Stimulated activated naive CD8-positive, alpha-beta T cell treated with anti-CD3 and anti-CD28 coated beads, Interleukin-15, amount 100 ng/mL, for 72 hours (primary cell): Measurements from ENCODE around the gene KIF25.

Experiments used
- ATAC-seq: fragments of 150-1000 bp; cut with Tn5 transposase; 2 replicates; pipeline ENCODE4 v1.10.0; 2021; ENCODE audit warnings: mild to moderate bottlenecking, moderate library complexity
- DNase-seq, 2 donors: peaks; one replicate each; pipeline ENCODE4 v3.0.0; 2021 to 2022
- H3K27ac Mint-ChIP-seq, 2 donors: one replicate each; pipeline ENCODE4 v1.8.0; 2022; ENCODE audit warnings: mild to moderate bottlenecking in 2 of 2, mixed read lengths in 2 of 2, moderate library complexity in 2 of 2
- H3K27me3 Mint-ChIP-seq: one replicate; pipeline ENCODE4 v1.8.0; 2022; ENCODE audit warnings: mixed read lengths
- H3K4me1 Mint-ChIP-seq: one replicate; pipeline ENCODE4 v1.8.0; 2022; ENCODE audit warnings: mild to moderate bottlenecking, mixed read lengths
- H3K4me3 Mint-ChIP-seq, 2 donors: one replicate each; pipeline ENCODE4 v1.8.0; 2022; ENCODE audit warnings: mild to moderate bottlenecking in 2 of 2, mixed read lengths in 2 of 2, moderate library complexity in 1 of 2
- H3K9me3 Mint-ChIP-seq, 2 donors: one replicate each; pipeline ENCODE4 v1.8.0; 2022; ENCODE audit warnings: mixed read lengths in 2 of 2

KIF25 gene

DNA sequence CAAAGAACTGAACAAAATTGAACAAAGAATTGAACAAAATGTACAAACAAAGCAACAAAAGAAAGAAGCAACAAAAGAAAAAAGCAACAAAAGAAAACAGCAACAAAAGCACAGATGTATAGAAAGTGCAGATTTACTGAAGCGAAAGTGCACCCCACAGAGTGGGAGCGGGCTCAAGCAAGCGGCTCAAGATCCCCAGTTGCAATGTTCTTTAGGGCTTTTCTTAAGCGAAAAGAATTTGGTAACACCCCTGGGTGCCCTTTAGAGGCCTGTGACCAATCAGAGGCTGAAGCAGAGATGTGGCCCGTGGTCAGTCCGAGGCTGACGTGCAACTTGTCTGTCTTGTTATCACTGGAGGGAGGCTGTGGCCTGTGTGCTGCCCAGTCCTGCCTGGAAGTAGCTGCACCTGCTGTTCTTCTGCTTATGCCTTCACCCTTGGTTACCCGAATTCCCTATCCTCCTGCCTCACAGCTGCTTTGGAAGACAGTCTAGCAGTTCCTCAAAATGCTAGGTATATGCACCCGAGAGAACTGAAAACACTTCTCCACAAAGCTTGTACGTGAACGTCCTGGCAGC is 13.2 kb upstream of the KIF25 start:
- Mint-ChIP-seq H3K4me3 (no peak overlapping the region), H3K4me1 (no peaks in the 10 kb centered on the region), H3K27me3 (peaks cover 9% of the 10 kb centered on the region), H3K9me3 (no peaks in the 10 kb centered on the region), H3K27ac (no peak overlapping the region)
- ATAC-seq, result no peak
- no peak for DNase-seq

DNA sequence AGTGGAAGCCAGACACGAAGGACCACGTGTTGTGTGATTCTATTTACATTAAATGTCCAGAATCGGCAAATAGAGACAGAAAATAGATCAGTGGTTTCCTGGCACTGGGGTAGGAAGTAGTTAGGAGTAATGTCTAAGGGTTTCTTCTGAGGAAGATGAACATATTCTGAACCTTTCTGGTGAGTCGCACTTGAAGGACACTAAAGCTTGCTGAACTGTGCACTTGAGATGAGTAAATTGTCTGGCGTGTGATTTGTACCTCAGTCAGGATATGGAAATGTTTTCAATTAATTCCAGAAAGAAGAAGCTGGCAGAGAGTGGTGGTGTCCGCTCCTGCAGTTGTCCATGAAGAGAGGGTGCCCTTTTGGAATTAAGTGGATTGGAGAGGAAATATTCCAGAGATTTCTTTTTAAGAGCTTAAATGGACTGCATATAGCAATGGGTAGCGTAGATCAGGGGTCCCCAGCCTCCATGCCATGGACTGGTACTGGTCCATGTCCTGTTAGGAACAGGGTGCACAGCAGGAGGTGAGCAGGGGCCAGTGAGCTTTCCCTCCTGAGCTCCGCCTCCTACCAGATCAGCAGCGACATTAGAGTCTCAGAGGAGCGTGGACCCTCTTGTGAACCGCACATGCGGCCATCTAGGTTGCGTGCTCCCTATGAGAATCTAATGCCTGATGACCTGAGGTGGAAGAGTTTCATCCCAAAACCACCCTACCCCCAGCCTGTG is 12.4 kb upstream of the KIF25 start:
- Mint-ChIP-seq H3K27ac (no peak overlapping the region), H3K4me3 (no peak overlapping the region), H3K27me3 (peaks cover 9% of the 10 kb centered on the region), H3K4me1 (no peaks in the 10 kb centered on the region), H3K9me3 (no peaks in the 10 kb centered on the region)
- no peak for DNase-seq
- ATAC-seq, result no peak

DNA sequence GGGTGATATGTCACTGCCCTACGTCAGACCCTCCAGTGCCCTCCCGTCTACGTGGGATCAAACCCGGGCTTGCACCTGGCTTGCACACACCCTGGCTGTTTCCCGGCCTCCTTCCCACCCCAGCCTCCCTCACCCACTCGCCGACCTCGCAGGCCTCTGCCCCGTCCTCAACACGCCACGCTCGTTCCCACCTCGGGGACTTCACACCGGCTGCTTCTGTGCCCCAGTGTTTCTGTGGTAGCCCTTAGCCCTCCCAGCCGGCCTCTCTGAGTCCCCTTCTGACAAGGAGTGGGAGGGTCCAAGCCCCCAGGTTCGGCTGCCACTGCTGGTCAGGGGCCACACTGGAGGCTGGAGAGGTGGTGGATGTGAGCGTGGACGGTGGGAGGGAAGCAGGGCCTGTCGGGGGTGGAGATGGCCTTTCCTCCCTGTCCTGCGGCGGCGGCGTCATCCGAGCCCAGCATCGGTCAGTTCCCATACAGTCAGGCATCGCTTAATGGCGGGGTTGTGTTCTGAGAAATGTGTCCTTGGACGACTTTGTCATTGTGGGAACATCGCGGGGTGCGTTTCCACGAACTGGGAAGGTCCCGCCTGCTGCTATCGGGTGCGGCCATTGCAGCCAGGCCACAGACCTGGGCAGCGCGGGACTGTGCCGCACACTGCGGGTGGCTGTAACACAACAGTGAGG is 11.4 kb upstream of the KIF25 start:
- Mint-ChIP-seq H3K27me3 (peaks cover 9% of the 10 kb centered on the region), H3K4me1 (no peaks in the 10 kb centered on the region), H3K4me3 (no peak overlapping the region), H3K9me3 (no peaks in the 10 kb centered on the region), H3K27ac (no peak overlapping the region)
- ATAC-seq (no peak), DNase-seq (no peak)

DNA sequence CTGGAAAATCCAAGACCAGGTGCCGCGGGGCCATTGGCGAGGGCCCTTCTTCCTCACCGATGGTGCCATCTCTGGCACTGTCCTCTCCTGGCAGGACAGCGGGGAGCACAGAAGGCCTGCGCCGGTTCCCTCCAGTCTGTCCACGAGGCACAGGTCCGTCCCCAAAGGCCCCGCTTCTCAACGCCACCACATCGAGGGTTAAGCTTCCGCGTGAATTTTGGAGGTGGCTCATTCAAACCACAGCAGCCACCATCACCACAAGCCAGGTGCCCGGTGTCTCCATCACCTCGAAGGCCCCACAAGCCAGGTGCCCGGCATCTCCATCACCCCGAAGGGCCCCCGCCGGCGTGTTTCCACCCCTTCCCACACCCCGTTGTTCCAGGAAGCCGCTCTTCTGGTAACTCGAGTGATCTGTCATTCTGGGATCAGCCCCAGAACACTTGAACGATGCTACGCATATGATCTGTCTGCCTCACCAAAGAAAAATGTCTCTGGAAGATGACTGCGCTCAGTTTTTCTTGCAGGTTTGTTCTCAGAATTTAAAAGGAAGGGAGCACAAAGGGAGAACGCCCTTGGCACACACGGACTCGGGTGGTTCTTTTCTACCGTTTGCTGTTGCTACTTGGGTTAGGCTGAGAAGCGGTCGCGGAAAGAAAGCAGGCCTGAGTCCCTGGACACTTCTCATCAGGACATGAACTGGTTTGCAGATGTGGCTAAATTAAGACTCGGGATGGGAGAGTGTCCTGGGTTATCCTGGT is 9.9 kb upstream of the KIF25 start:
- ATAC-seq (no peak), DNase-seq (no peak)
- Mint-ChIP-seq H3K4me3 (no peak overlapping the region), H3K9me3 (no peaks in the 10 kb centered on the region), H3K27ac (no peak overlapping the region), H3K4me1 (no peaks in the 10 kb centered on the region), H3K27me3 (no peaks in the 10 kb centered on the region)

DNA sequence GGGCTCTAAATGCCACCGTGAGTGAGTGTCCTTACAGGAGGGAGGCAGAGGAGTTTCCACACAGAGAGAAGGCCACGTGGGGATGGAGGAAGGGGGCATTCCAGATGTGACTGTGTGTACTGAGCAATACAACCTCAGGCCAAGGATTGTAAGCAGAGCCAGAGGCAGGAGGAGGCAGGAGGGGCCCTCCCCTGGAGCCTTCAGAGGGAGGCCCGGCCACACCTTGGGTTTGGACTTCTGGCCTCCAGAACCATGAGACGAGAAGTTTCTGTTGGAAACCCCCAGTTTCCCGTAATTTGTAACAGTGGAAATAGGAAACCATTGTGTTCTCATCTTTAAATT is 9.3 kb upstream of the KIF25 start:
- Mint-ChIP-seq H3K27me3 (no peaks in the 10 kb centered on the region), H3K27ac (no peak overlapping the region), H3K9me3 (no peaks in the 10 kb centered on the region), H3K4me3 (no peak overlapping the region), H3K4me1 (no peaks in the 10 kb centered on the region)
- DNase-seq (no peak), ATAC-seq (no peak)

DNA sequence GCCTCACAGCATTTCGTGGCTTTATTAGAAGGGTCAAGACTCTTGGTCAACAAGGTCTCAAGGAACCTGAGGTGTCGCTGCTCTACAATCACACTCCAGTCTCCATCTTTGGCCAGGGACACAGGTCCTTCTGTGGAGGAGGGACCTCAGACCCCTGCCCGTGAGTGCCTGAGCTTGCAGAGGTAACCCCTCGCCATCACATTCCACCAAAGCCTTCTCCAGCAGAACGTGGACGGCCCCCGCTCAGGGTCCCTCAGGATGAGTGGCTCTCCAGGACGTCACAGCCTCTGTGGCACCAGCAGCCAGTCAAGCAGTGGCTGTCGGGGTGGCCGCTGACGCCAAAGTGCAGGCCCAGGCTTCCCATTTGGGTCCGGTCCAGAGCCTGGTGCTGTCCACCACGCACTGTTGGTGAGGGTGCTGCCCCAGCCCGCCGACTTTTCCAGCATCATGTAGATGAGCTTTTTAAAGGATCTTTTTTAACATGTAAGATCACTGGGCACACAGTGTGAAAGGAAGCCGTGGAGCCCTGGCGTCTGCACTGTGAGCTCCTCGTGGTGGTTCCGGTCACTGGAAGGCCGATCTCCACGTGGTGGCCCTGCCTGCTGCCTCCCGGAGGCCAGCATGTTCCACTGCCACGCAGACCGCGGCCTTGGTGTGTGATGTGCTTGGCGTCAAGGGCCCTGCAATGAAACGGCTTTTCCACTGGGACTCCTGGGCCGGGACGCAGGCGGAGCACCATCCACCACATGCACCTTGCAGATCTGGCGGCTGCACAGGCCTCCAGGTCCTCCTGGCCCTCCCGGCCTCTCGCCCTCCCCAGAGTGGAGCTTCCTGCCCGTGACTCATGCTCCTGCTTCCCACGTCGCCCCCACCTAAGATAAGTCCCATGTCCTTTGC is 8.3 kb upstream of the KIF25 start:
- Mint-ChIP-seq H3K27ac (no peak overlapping the region), H3K27me3 (peaks cover 7% of the 10 kb centered on the region), H3K4me3 (no peak overlapping the region), H3K4me1 (no peaks in the 10 kb centered on the region), H3K9me3 (no peaks in the 10 kb centered on the region)
- ATAC-seq (no peak), DNase-seq (no peak)

DNA sequence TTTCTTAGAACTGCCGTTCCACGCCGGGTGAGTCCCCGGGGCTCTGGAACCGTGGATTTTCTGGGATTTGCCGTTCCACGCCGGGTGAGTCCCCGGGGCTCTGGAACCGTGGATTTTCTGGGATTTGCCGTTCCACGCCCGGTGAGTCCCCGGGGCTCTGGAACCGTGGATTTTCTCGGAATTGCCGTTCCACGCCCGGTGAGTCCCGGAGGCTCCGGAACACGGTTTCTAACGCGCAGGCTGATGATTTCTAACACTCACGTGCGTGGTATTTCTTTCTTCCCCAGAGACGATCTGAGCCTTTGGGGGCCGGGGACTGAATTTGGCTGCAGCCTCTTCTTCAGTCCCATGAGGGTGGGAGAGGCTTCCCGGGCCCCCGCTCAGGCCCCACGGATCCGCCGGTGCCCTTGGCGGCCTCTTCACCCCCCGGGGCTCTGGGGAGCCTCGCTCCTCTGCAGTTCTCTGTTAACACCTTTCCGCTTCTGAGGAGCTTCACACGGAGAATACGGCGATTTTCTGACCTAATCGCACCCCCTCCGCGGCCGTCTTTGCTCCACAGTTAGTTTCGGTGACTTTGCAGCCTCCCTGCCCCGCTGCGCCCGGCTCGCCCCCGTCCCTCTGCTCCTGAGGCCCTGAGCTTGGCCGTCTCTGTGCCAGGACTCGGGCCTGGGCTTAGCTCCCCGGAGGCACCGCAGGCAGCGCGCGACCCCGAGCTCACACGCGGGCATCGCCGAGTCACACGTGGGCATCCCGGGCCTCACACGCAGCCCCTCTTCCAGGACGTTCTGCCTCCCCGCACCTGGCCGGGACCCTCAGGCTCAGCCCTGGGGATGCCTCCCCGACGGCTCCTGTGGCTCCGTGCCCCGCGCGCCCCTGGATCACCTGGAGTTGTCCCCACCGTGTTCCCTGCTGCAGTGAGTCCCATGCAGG is 7.2 kb upstream of the KIF25 start:
- no peak for ATAC-seq

DNA sequence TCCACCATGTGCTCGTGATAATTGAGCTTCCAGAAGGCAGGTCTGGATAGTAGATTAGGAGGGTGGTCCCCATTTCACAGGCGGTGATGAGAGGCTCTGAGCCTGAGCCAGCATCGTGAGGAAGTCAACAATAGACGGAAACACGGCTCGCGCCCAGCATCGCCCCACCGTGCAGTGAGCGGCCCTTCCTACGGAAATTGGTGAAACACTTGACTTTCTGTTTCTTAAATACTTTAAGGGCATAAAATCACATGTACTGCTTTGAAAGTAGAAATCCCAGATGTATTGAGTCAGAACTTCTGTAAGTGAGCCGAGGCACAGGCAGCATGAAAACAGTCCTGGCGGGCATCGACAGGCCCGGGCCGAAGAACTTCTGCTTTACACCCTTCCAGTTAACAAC is 4.3 kb upstream of the KIF25 start:
- Mint-ChIP-seq H3K4me3 (no peak overlapping the region), H3K27me3 (peaks cover 16% of the 10 kb centered on the region), H3K9me3 (peaks cover 0 to 7% of the 10 kb centered on the region in 2 donors), H3K27ac (peak overlapping the region in 1 of 2 donors; percentile 5), H3K4me1 (no peaks in the 10 kb centered on the region)
- ATAC-seq (no peak), DNase-seq (no peak)

More for the DNA sequence above, 7.2 kb upstream of the KIF25 start:
- DNase-seq, result no peak
- Mint-ChIP-seq H3K27me3 (peaks cover 10% of the 10 kb centered on the region), H3K4me1 (no peaks in the 10 kb centered on the region), H3K4me3 (no peak overlapping the region), H3K9me3 (no peaks in the 10 kb centered on the region), H3K27ac (no peak overlapping the region)

DNA sequence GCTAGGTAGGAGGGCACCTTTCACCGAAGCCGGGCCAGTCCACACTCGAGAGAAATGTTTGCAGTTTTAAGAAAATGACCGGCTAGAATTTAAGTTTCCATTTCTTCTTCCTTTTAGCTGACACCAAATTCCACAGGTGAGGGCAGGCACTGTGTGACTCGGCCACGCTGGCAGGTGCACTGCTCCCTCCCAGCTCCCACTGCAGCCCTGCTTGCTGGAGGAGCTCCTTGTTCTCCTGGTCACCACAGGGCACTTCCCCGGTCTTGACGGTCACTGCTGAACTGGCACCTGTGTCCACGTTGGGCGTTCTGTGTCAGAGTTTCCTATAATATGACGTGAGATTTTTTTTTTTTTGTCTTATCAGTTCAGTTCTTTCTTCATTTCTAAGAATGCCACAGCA is 3.6 kb upstream of the KIF25 start:
- ATAC-seq (no peak), DNase-seq (no peak)
- Mint-ChIP-seq H3K27ac (no peak overlapping the region), H3K4me1 (no peaks in the 10 kb centered on the region), H3K27me3 (peaks cover 18% of the 10 kb centered on the region), H3K9me3 (peaks cover 0 to 7% of the 10 kb centered on the region in 2 donors), H3K4me3 (no peak overlapping the region)

DNA sequence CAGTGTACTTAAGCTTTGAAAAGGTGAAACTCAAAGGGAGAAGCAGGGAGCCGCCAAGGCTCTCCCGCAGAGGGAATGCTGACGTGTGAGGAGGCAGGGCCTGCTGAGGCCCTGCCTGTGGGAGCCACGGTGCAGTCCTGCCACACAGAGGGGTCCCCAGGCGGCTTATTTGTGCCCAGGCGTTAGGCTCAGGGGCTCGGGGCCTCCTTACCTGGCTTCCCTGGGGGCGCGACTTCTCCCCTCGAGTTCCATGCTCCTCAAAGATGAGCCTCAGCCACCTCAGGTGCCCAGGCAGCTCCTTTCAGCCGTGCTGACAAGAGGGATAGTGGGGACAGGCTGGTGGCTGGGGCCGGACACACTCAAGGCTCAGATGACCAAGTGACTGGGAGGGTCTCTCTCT is 2.2 kb upstream of the KIF25 start:
- peaks cover 18% of the 10 kb centered on the region for H3K27me3 Mint-ChIP-seq
- no peak for ATAC-seq
- no peak overlapping the region for H3K4me3 Mint-ChIP-seq
- H3K4me1 Mint-ChIP-seq, result no peaks in the 10 kb centered on the region
- DNase-seq, result no peak
- peaks cover 0 to 7% of the 10 kb centered on the region in 2 donors for H3K9me3 Mint-ChIP-seq
- no peak overlapping the region for H3K27ac Mint-ChIP-seq

DNA sequence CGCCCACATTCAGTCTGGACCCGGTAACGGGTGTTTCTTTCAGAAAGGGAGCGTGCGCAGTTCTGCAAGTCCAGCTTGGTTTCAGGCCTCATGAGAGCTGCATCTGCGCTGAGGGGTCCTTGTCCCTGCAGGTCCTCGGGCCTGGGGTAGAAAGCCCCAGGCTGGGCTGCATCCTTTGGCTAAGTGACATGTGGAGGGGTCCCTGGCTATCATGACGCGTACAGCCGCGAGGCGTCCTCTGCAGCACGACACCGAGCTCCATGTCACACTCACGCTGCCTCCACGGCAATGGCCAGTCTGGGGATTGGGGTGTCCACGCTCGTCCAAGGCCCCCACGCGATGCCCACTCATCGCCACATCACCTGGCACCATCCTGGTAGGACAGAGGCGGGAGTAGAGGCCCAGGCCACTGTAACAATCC is 1.7 kb upstream of the KIF25 start:
- H3K27ac Mint-ChIP-seq, result no peak overlapping the region
- peaks cover 18% of the 10 kb centered on the region for H3K27me3 Mint-ChIP-seq
- peaks cover 0 to 7% of the 10 kb centered on the region in 2 donors for H3K9me3 Mint-ChIP-seq

DNA sequence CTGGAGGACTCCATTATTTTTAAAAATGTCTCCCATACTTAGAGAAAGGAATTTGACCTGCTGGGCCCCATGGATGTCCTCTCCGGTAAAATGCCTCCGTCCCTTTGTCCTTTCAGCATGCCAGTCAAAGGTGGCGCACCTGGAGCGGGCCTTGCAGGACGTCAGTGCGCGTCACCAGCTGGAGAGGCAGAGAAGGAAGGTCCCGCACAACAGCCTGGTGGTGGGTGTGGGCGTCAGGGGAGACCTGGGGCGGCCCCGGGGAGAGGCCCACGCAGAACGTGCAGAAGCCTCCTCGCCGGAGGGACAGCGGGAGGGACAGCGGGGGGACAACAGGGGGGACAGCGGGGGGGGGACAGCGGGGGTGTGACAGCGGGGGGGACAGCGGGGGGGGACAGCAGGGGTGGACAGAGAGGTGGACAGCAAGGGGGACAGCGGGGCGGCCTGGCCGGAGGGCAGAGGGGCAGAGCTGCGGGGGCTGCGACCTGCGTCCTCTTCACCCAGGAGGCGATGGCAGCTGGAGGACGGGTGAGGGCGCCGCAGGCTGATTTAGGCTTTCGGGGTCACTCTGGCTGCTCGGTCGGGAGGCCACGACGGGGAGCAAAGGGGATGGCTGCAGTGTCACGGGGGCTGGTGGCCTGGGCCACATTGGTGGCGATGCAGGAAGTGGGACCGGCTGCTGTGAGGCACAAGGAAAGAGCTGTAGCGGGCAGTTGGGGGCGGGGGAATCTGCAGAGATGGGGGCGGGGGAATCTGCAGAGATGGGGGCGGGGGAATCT is 859 bp upstream of the KIF25 start:
- H3K27me3 Mint-ChIP-seq, result peaks cover 18% of the 10 kb centered on the region
- ATAC-seq, result peak; percentile 65
- peaks cover 0 to 7% of the 10 kb centered on the region in 2 donors for H3K9me3 Mint-ChIP-seq
- DNase-seq, result peak in 1 of 2 donors; percentile 2
- H3K27ac Mint-ChIP-seq, result no peak overlapping the region
- no peaks in the 10 kb centered on the region for H3K4me1 Mint-ChIP-seq
- H3K4me3 Mint-ChIP-seq, result peak overlapping the region; percentile 29 to 49

More for the DNA sequence above, 1.7 kb upstream of the KIF25 start:
- DNase-seq, result no peak
- no peak overlapping the region for H3K4me3 Mint-ChIP-seq
- no peaks in the 10 kb centered on the region for H3K4me1 Mint-ChIP-seq
- no peak for ATAC-seq

DNA sequence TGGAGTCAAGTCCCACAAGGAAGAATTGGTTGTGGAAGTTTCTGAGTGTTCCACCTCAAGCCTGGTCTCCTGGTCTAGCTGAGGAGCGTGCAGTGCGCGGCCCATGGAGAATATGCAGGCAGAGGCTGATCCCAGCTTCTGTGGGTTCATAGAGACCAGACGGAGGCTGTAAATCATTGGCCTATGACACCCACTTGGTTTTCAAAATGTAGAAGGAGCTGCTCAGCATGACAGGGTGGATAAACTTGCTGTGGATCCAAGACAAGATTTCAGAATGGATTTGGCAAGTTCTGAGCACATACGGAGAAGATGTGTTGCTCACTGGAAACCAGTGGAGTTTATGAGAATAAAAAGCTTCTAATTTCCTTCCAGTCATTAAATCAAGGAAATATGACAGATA is 744 bp downstream of the KIF25 start:
- Mint-ChIP-seq H3K27me3 (peaks cover 18% of the 10 kb centered on the region), H3K4me3 (no peak overlapping the region), H3K9me3 (peaks cover 0 to 7% of the 10 kb centered on the region in 2 donors), H3K4me1 (no peaks in the 10 kb centered on the region), H3K27ac (no peak overlapping the region)
- ATAC-seq (no peak), DNase-seq (no peak)
